ENCODE results near the gene IFNW1.

Gene IFNW1

GRCh38 chr9:21104787-21105186 lies 36.8 kb downstream of the IFNW1 start:
- DNase-seq: no peak

- no peak for DNase-seq
Observed at GRCh38 chr9:21102305-21102704, 39.3 kb downstream of the IFNW1 start.

GRCh38 chr9:21097817-21098216 lies 43.8 kb downstream of the IFNW1 start:
- DNase-seq: no peak

- DNase-seq: no peak
Observed at GRCh38 chr9:21096901-21097255, 44.8 kb downstream of the IFNW1 start.

GRCh38 chr9:21096172-21096900 lies 45.3 kb downstream of the IFNW1 start:
- no peak for DNase-seq

GRCh38 chr9:21095561-21095960 lies 46.1 kb downstream of the IFNW1 start:
- no peak for DNase-seq
